H9 (cell line): Measurements from ENCODE around the gene HIRIP3. TPM values are rescaled to one million over a fixed set of nuclear protein-coding genes. Genes with fewer than 3 reads are reported as not detected.
A peak's percentile ranks its signal among the peaks of the same experiment; 100 is the strongest.

Source experiments
- DNase-seq: peaks from one replicate; pipeline ENCODE4 v3.0.0-alpha.2; 2017
- H2AFZ ChIP-seq: one replicate; pipeline ENCODE4 v1.6.1; 2013; ENCODE audit warnings: mild to moderate bottlenecking, low read length, control low read depth, moderate library complexity
- H2AK5ac ChIP-seq: 2 replicates; pipeline ENCODE4 v1.6.1; 2013; ENCODE audit warnings: low read length, control low read depth, mixed read lengths; ENCODE audit not compliant: insufficient read length
- H2BK120ac ChIP-seq: one replicate; pipeline ENCODE4 v1.6.1; 2013; ENCODE audit warnings: low read depth, mild to moderate bottlenecking, low read length, control low read depth, inconsistent platforms; ENCODE audit not compliant: poor library complexity, severe bottlenecking
- H2BK12ac ChIP-seq: 2 replicates; pipeline ENCODE4 v1.6.1; 2013; ENCODE audit warnings: low read length, control low read depth, mixed read lengths, low read depth; ENCODE audit not compliant: insufficient read length
- H2BK15ac ChIP-seq: 2 replicates; pipeline ENCODE4 v1.6.1; 2013; ENCODE audit warnings: low read depth, low read length, control low read depth
- H2BK20ac ChIP-seq: one replicate; pipeline ENCODE4 v1.6.1; 2013; ENCODE audit warnings: low read depth, mild to moderate bottlenecking, low read length, control low read depth, inconsistent platforms; ENCODE audit not compliant: poor library complexity, severe bottlenecking
- H2BK5ac ChIP-seq: 2 replicates; pipeline ENCODE4 v1.6.1; 2013; ENCODE audit warnings: low read length, control low read depth, mixed read lengths; ENCODE audit not compliant: insufficient read length
- H3K14ac ChIP-seq: 2 replicates; pipeline ENCODE4 v1.6.1; 2013; ENCODE audit warnings: low read length, control low read depth; ENCODE audit not compliant: insufficient read depth
- H3K18ac ChIP-seq: 2 replicates; pipeline ENCODE4 v1.6.1; 2013; ENCODE audit warnings: low read depth, mild to moderate bottlenecking, mixed read lengths, low read length, control low read depth; ENCODE audit not compliant: insufficient read length
- H3K23ac ChIP-seq: 2 replicates; pipeline ENCODE4 v1.6.1; 2013; ENCODE audit warnings: low read length, control low read depth, mixed read lengths, low read depth; ENCODE audit not compliant: insufficient read length
- H3K23me2 ChIP-seq: 2 replicates; pipeline ENCODE4 v1.6.1; 2013; ENCODE audit warnings: low read depth, mild to moderate bottlenecking, mixed read lengths, low read length, control low read depth; ENCODE audit not compliant: insufficient read length, poor library complexity, severe bottlenecking
- H3K27ac ChIP-seq: 2 replicates; pipeline ENCODE4 v1.5.1; 2013; ENCODE audit warnings: low read length, control low read depth, mixed read lengths, low read depth; ENCODE audit not compliant: insufficient read length
- H3K27me3 ChIP-seq: 2 replicates; pipeline ENCODE4 v1.6.1; 2013; ENCODE audit warnings: low read length, control low read depth, inconsistent platforms; ENCODE audit not compliant: insufficient read depth
- H3K4ac ChIP-seq: 2 replicates; pipeline ENCODE4 v1.6.1; 2013; ENCODE audit warnings: low read depth, mild to moderate bottlenecking, control low read depth, inconsistent platforms, low read length, moderate library complexity
- H3K4me1 ChIP-seq: 2 replicates; pipeline ENCODE4 v1.6.1; 2013; ENCODE audit warnings: low read length, control low read depth, inconsistent platforms; ENCODE audit not compliant: insufficient read depth
- H3K4me2 ChIP-seq: 2 replicates; pipeline ENCODE4 v1.6.1; 2013; ENCODE audit warnings: low read length, control low read depth, mixed read lengths; ENCODE audit not compliant: insufficient read length, insufficient read depth
- H3K56ac ChIP-seq: 2 replicates; pipeline ENCODE4 v1.6.1; 2013; ENCODE audit warnings: low read depth, mild to moderate bottlenecking, mixed read lengths, low read length, control low read depth; ENCODE audit not compliant: insufficient read length
- H3K79me1 ChIP-seq: 2 replicates; pipeline ENCODE4 v1.6.1; 2013; ENCODE audit warnings: low read depth, mild to moderate bottlenecking, moderate library complexity, low read length, control low read depth, inconsistent platforms; ENCODE audit not compliant: insufficient read depth, poor library complexity, severe bottlenecking
- H3K79me2 ChIP-seq: 2 replicates; pipeline ENCODE4 v1.6.1; 2013; ENCODE audit warnings: low read length, control low read depth, inconsistent platforms; ENCODE audit not compliant: insufficient read depth
- H3K9ac ChIP-seq: 2 replicates; pipeline ENCODE4 v1.6.1; 2013; ENCODE audit warnings: low read length, control low read depth, mixed read lengths; ENCODE audit not compliant: insufficient read length; ENCODE audit errors: extremely low read depth
- H3K9me3 ChIP-seq: one replicate; pipeline ENCODE4 v1.6.1; 2013; ENCODE audit warnings: low read depth, low read length, inconsistent platforms; ENCODE audit not compliant: control insufficient read depth
- H3T11ph ChIP-seq: one replicate; pipeline ENCODE4 v1.6.1; 2013; ENCODE audit warnings: mild to moderate bottlenecking, low read length, control low read depth, inconsistent platforms
- H4K20me1 ChIP-seq: one replicate; pipeline ENCODE4 v1.6.1; 2013; ENCODE audit not compliant: control insufficient read depth, insufficient read length, insufficient read depth
- H4K5ac ChIP-seq: 2 replicates; pipeline ENCODE4 v1.6.1; 2013; ENCODE audit warnings: low read depth, mild to moderate bottlenecking, mixed read lengths, low read length, control low read depth; ENCODE audit not compliant: insufficient read length
- H4K8ac ChIP-seq: replicated peaks from 2 replicates; pipeline ENCODE4 v1.6.1; 2013; ENCODE audit warnings: low read length, control low read depth, mixed read lengths, low read depth; ENCODE audit not compliant: insufficient read length
- H4K91ac ChIP-seq: 2 replicates; pipeline ENCODE4 v1.6.1; 2013; ENCODE audit warnings: low read depth, mild to moderate bottlenecking, moderate library complexity, mixed read lengths, low read length, control low read depth; ENCODE audit not compliant: insufficient read length
- H3K27ac Mint-ChIP-seq, 3 experiments: 2 replicates in 2 of 3; 3 replicates in 1 of 3; pipeline ENCODE4 v1.8.0; 2020 to 2021; ENCODE audit warnings: mixed read lengths in 3 of 3, mild to moderate bottlenecking in 1 of 3, moderate library complexity in 1 of 3
- H3K27me3 Mint-ChIP-seq: 2 replicates; pipeline ENCODE4 v1.8.0; 2021; ENCODE audit warnings: low read depth, mild to moderate bottlenecking, moderate library complexity, mixed read lengths
- H3K36me3 Mint-ChIP-seq, 3 experiments: 2 replicates in 2 of 3; 3 replicates in 1 of 3; pipeline ENCODE4 v1.8.0; 2020 to 2021; ENCODE audit warnings: low read depth in 3 of 3, mixed read lengths in 3 of 3; ENCODE audit not compliant: insufficient read depth in 1 of 3
- H3K4me1 Mint-ChIP-seq, 2 experiments: 2 replicates each; pipeline ENCODE4 v1.8.0; 2020; ENCODE audit warnings: mixed read lengths in 2 of 2
- H3K4me3 Mint-ChIP-seq, 2 experiments: 2 replicates in 1 of 2; 3 replicates in 1 of 2; pipeline ENCODE4 v1.8.0; 2020 to 2021; ENCODE audit warnings: mild to moderate bottlenecking in 2 of 2, mixed read lengths in 2 of 2, moderate library complexity in 1 of 2
- H3K9me3 Mint-ChIP-seq, 2 experiments: 2 replicates in 1 of 2; 3 replicates in 1 of 2; pipeline ENCODE4 v1.8.0; 2020; ENCODE audit warnings: mild to moderate bottlenecking in 2 of 2, mixed read lengths in 2 of 2, moderate library complexity in 1 of 2
- CTCF ChIP-seq: fragments of 200-600 bp; sonication (generic); conservative IDR thresholded peaks from 3 replicates; pipeline ENCODE4 v1.8.0; 2021; ENCODE audit warnings: antibody characterized with exemption, mild to moderate bottlenecking
- WGBS: extraction: QIAGEN DNeasy Blood & Tissue Kit; methylation state at CpG from one replicate; pipeline ENCODE4 v1.1.7; 2013; ENCODE audit warnings: missing lambda C conversion rate, low lambda C conversion rate, mixed read lengths; ENCODE audit not compliant: insufficient read length; ENCODE audit errors: extremely low coverage; 5-methylcytosine and 5-hydroxymethylcytosine counted together
- total RNA-seq: library from RNA; stranded (reverse); gene quantifications from 2 replicates; pipeline ENCODE4 v1.2.1, GENCODE V29; 2021

Gene HIRIP3
- total RNA-seq, 1 experiment from 2014 or later = 21.6 TPM

- Histone ChIP-seq H2AFZ (no peak overlapping the region), H3T11ph (no peak overlapping the region), H2AK5ac (no peak overlapping the region), H3K9ac (no peak overlapping the region), H3K56ac (no peak overlapping the region), H2BK15ac (no peak overlapping the region), H3K79me1 (no peaks in the 10 kb centered on the region), H2BK5ac (no peak overlapping the region), H3K9me3 (no peaks in the 10 kb centered on the region), H3K4me1 (no peaks in the 10 kb centered on the region), H3K79me2 (no peaks in the 10 kb centered on the region; the same call in 1 of the 2 replicates), H4K8ac (no peak overlapping the region), H2BK20ac (no peak overlapping the region), H4K5ac (no peak overlapping the region), H4K91ac (no peak overlapping the region), H4K20me1 (no peaks in the 10 kb centered on the region), H2BK120ac (no peak overlapping the region), H3K23me2 (peaks cover 9% of the 10 kb centered on the region), H3K18ac (no peak overlapping the region), H3K27me3 (no peaks in the 10 kb centered on the region), H3K23ac (no peak overlapping the region), H3K4me2 (peak overlapping the region; percentile 92), H3K27ac (no peak overlapping the region), H3K4ac (no peak overlapping the region), H3K14ac (no peak overlapping the region), H2BK12ac (no peak overlapping the region)
- peak overlapping the region; percentile 35 to 98 (median 96); a peak in 4 of 7 replicates for H3K27ac Mint-ChIP-seq
- TF ChIP-seq CTCF = no peak
- no peak for DNase-seq
- H3K4me1 Mint-ChIP-seq = peaks cover 15 to 22% of the 10 kb centered on the region in 2 experiments
- no CpG with 5 or more reads among the region's 24 CpGs for WGBS
- no peaks in the 10 kb centered on the region; the same call in 1 of the 2 replicates for H3K27me3 Mint-ChIP-seq
- peaks cover 14 to 59% (median 34%) of the 10 kb centered on the region in 3 experiments for H3K36me3 Mint-ChIP-seq
- H3K9me3 Mint-ChIP-seq = no peaks in the 10 kb centered on the region; a peak in 1 of 5 replicates
- peak overlapping the region; percentile 97 to 98 for H3K4me3 Mint-ChIP-seq
Observed at GRCh38 chr16:29994600-29995323, 655 bp downstream of the HIRIP3 start.
